HUES48 (cell line): ENCODE results near the gene GALNT13.

Source experiments
- H3K27ac ChIP-seq: one replicate; pipeline ENCODE4 v1.7.0; 2013; ENCODE audit warnings: low read depth, low read length, inconsistent platforms
- H3K27me3 ChIP-seq: 2 replicates; pipeline ENCODE4 v1.6.1; 2013; ENCODE audit warnings: mild to moderate bottlenecking, low read length; ENCODE audit not compliant: control insufficient read depth, insufficient read depth
- H3K36me3 ChIP-seq: 2 replicates; pipeline ENCODE4 v1.6.1; 2013; ENCODE audit warnings: low read length; ENCODE audit not compliant: control insufficient read depth, insufficient read depth
- H3K4me1 ChIP-seq: 2 replicates; pipeline ENCODE4 v1.6.1; 2013; ENCODE audit warnings: mild to moderate bottlenecking, low read length; ENCODE audit not compliant: control insufficient read depth, insufficient read depth
- H3K4me3 ChIP-seq: 2 replicates; pipeline ENCODE4 v1.5.1; 2013; ENCODE audit warnings: mild to moderate bottlenecking, low read depth, low read length
- H3K9ac ChIP-seq: 2 replicates; pipeline ENCODE4 v1.6.1; 2013; ENCODE audit warnings: mild to moderate bottlenecking, low read depth, low read length, moderate library complexity
- H3K9me3 ChIP-seq: 2 replicates; pipeline ENCODE4 v1.6.1; 2013; ENCODE audit warnings: low read length; ENCODE audit not compliant: control insufficient read depth, insufficient read depth

GALNT13 gene

GRCh38 chr2:154182008-154182407 is 310.3 kb downstream of the GALNT13 start:
- Histone ChIP-seq H3K27me3 (no peaks in the 10 kb centered on the region), H3K4me3 (no peak overlapping the region), H3K36me3 (no peaks in the 10 kb centered on the region), H3K9ac (no peak overlapping the region), H3K9me3 (no peaks in the 10 kb centered on the region), H3K4me1 (peaks cover 13% of the 10 kb centered on the region; the same call in 1 of the 2 replicates), H3K27ac (no peak overlapping the region)

GRCh38 chr2:154187948-154188347 is 316.2 kb downstream of the GALNT13 start:
- Histone ChIP-seq H3K9ac (no peak overlapping the region), H3K9me3 (no peaks in the 10 kb centered on the region), H3K4me1 (peaks cover 6% of the 10 kb centered on the region; the same call in 1 of the 2 replicates), H3K4me3 (no peak overlapping the region), H3K27me3 (no peaks in the 10 kb centered on the region), H3K27ac (no peak overlapping the region), H3K36me3 (no peaks in the 10 kb centered on the region)

DNA sequence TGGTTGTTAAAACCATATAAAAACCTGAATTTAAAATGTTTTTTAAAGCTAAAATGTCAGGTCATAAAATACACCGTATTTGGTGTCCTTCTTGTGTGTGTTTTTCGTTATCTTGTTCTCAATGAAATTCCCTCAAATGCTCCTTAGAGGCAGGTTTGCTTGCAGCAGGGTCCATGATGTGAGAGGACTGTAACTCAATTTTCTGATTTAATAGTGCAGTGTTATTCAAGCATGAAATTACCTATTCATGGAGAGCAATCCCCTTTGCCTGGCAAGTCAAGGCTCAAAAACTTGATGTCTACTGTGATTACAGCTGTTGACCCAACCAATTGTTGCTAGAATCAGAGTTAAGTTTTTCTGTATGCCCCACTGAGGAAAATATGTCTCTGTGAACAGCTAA is 318.2 kb downstream of the GALNT13 start:
- no peaks in the 10 kb centered on the region for H3K27me3 ChIP-seq

GRCh38 chr2:154193246-154193645 is 321.5 kb downstream of the GALNT13 start:
- Histone ChIP-seq H3K27me3 (no peaks in the 10 kb centered on the region), H3K4me3 (no peak overlapping the region)

More for the DNA sequence above, 318.2 kb downstream of the GALNT13 start:
- H3K4me3 ChIP-seq, result no peak overlapping the region
- H3K27ac ChIP-seq, result no peak overlapping the region
- no peak overlapping the region for H3K9ac ChIP-seq
- H3K4me1 ChIP-seq, result peaks cover 3% of the 10 kb centered on the region; the same call in 1 of the 2 replicates
- no peaks in the 10 kb centered on the region for H3K36me3 ChIP-seq
- no peaks in the 10 kb centered on the region for H3K9me3 ChIP-seq

GRCh38 chr2:154194909-154195643 is 323.4 kb downstream of the GALNT13 start:
- Histone ChIP-seq H3K4me3 (no peak overlapping the region), H3K36me3 (no peaks in the 10 kb centered on the region), H3K9me3 (no peaks in the 10 kb centered on the region), H3K9ac (no peak overlapping the region), H3K4me1 (no peaks in the 10 kb centered on the region), H3K27ac (no peak overlapping the region), H3K27me3 (no peaks in the 10 kb centered on the region)

More at GRCh38 chr2:154193246-154193645, 321.5 kb downstream of the GALNT13 start:
- no peak overlapping the region for H3K27ac ChIP-seq
- no peaks in the 10 kb centered on the region for H3K9me3 ChIP-seq
- no peak overlapping the region for H3K9ac ChIP-seq
- no peaks in the 10 kb centered on the region for H3K36me3 ChIP-seq
- peaks cover 3% of the 10 kb centered on the region; the same call in 1 of the 2 replicates for H3K4me1 ChIP-seq

GRCh38 chr2:154195644-154196195 is 324.0 kb downstream of the GALNT13 start:
- no peak overlapping the region for H3K4me3 ChIP-seq
- H3K4me1 ChIP-seq, result no peaks in the 10 kb centered on the region
- no peaks in the 10 kb centered on the region for H3K9me3 ChIP-seq
- H3K27me3 ChIP-seq, result no peaks in the 10 kb centered on the region
- no peaks in the 10 kb centered on the region for H3K36me3 ChIP-seq
- H3K27ac ChIP-seq, result no peak overlapping the region
- H3K9ac ChIP-seq, result no peak overlapping the region

DNA sequence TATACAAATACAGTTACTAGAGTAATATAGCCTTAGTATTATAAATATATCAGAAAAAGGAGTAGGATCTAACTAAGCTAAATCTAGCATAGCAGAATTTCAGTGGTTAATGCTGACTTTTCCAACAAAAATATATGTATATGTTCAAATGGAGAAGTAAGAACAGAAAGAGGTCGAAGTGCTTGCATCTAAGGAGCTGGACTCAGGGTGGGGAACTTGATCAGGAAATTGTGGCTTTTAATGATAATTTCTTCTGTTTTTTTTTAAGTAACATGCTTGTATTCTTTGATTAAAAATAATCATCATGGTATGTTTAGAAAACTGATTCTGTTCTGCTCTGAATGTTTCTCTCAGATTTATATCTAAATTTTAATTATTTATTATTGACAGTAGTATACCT is 327.1 kb downstream of the GALNT13 start:
- no peak overlapping the region for H3K9ac ChIP-seq
- H3K4me1 ChIP-seq, result no peaks in the 10 kb centered on the region
- no peak overlapping the region for H3K4me3 ChIP-seq
- H3K27me3 ChIP-seq, result no peaks in the 10 kb centered on the region
- H3K9me3 ChIP-seq, result no peaks in the 10 kb centered on the region
- no peaks in the 10 kb centered on the region for H3K36me3 ChIP-seq
- no peak overlapping the region for H3K27ac ChIP-seq

DNA sequence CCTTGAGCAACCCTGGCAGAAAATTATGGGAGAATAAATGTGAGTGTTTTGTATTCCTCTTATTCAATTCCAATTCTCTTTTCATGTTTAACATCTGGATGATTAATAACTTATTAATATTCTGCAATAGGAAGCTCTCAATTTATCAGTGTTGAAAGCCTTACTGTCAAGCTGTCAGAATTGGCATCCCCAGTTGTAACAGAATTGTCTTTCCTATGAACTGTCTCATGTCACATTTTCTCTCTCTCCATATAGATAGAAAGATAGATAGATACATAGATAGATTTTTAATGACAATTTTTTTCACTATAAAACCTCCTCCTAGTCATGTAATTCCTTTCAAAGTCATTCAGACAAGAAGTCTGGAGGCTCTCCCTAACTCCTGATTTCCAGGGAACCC is 331.5 kb downstream of the GALNT13 start:
- no peaks in the 10 kb centered on the region for H3K27me3 ChIP-seq
- H3K36me3 ChIP-seq, result no peaks in the 10 kb centered on the region
- no peak overlapping the region for H3K4me3 ChIP-seq
- no peak overlapping the region for H3K9ac ChIP-seq
- no peaks in the 10 kb centered on the region for H3K4me1 ChIP-seq
- no peak overlapping the region for H3K27ac ChIP-seq
- H3K9me3 ChIP-seq, result no peaks in the 10 kb centered on the region

DNA sequence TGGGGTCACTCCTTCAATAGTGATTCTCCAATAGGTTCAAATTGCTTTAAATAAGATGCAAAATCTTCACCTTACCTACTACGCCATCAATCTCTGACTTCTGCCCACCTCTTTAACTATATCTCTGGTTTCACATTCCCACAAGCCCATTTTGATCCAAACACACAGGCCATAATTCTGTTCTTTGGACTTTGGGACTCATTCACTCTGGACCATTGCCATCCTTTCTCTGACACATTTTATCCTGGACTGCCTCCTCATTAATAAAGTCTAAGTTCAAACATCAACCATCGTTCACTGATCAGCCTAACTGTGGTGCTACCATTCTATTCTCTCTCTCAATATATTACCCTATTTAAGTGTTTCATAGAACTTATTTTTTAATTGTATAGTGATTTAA is 332.2 kb downstream of the GALNT13 start:
- Histone ChIP-seq H3K9ac (no peak overlapping the region), H3K4me3 (no peak overlapping the region), H3K27ac (no peak overlapping the region), H3K36me3 (no peaks in the 10 kb centered on the region), H3K9me3 (no peaks in the 10 kb centered on the region), H3K4me1 (no peaks in the 10 kb centered on the region), H3K27me3 (no peaks in the 10 kb centered on the region)

DNA sequence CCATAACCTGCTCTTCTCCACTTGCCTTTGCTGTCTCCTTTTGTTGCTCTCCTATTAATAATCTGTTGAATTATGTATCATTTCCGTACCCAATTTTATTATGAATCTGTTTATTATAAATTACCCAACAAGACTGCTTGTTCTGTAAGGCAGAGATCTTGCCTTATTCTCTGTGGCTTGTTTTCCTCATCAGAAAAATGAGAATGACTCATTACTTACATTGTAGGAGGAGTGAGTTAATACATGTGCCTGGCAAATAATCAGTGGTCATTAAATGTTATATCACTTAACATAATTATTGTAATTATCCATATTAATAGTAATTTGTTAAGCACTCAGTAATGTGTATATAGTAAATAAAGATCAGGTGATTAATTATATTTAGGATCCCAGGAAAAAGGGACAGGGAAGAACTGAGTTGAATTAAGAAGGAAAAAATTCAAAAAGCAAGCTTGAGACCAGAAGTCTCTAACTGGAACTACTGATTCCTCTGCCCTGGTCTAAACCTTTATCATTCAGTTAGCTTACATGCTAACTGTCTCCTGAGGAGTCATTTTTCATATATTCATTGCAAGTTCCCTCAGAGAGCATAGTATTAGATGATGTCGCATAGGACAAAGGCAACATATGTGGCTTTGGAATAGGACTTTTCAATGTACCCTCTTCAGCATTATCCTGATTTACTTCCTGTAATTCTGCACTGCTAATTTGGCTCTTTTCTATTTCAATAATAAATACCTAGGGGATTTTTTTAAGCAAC is 335.7 kb downstream of the GALNT13 start:
- Histone ChIP-seq H3K4me1 (no peaks in the 10 kb centered on the region), H3K27ac (no peak overlapping the region), H3K9ac (no peak overlapping the region), H3K36me3 (no peaks in the 10 kb centered on the region), H3K9me3 (no peaks in the 10 kb centered on the region), H3K4me3 (no peak overlapping the region), H3K27me3 (no peaks in the 10 kb centered on the region)

GRCh38 chr2:154223726-154224125 is 352.0 kb downstream of the GALNT13 start:
- H3K27ac ChIP-seq, result no peak overlapping the region
- no peak overlapping the region for H3K4me3 ChIP-seq
- no peaks in the 10 kb centered on the region for H3K9me3 ChIP-seq

More at GRCh38 chr2:154223726-154224125, 352.0 kb downstream of the GALNT13 start:
- H3K9ac ChIP-seq, result no peak overlapping the region
- peaks cover 16% of the 10 kb centered on the region for H3K4me1 ChIP-seq
- H3K36me3 ChIP-seq, result no peaks in the 10 kb centered on the region
- H3K27me3 ChIP-seq, result no peaks in the 10 kb centered on the region
